Measurements from ENCODE around the gene CEP55. TPM values are rescaled to one million over a fixed set of nuclear protein-coding genes. Genes with fewer than 3 reads are reported as not detected.

Gene CEP55
- total RNA-seq, 1 donor, result 36.9 TPM

DNA sequence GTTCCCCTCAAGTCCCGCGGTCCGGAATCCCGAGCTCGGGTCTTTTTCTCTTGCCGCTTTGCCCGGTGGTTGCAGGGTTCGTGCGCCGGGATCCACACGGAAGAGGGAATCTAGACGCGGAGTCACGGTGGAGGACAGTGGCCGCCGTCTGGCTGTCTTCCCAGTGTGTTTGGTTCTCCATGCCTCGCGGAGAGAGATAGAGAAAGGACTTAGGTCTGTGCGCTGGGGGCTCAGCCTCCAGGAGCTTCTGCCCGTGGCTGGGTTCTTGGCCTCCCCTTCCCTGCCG, 71.6 kb downstream of the CEP55 start:
- no peak for DNase-seq (ENCODE audit: low read depth)
- H3K4me3 ChIP-seq (ENCODE audit: low read depth, low read length), result no peak overlapping the region
- TF ChIP-seq, protein P1, sequence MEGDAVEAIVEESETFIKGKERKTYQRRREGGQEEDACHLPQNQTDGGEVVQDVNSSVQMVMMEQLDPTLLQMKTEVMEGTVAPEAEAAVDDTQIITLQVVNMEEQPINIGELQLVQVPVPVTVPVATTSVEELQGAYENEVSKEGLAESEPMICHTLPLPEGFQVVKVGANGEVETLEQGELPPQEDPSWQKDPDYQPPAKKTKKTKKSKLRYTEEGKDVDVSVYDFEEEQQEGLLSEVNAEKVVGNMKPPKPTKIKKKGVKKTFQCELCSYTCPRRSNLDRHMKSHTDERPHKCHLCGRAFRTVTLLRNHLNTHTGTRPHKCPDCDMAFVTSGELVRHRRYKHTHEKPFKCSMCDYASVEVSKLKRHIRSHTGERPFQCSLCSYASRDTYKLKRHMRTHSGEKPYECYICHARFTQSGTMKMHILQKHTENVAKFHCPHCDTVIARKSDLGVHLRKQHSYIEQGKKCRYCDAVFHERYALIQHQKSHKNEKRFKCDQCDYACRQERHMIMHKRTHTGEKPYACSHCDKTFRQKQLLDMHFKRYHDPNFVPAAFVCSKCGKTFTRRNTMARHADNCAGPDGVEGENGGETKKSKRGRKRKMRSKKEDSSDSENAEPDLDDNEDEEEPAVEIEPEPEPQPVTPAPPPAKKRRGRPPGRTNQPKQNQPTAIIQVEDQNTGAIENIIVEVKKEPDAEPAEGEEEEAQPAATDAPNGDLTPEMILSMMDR (IDR thresholded peaks at IDR 0.05; ENCODE audit: insufficient read depth, low read length), result no peak

DNA sequence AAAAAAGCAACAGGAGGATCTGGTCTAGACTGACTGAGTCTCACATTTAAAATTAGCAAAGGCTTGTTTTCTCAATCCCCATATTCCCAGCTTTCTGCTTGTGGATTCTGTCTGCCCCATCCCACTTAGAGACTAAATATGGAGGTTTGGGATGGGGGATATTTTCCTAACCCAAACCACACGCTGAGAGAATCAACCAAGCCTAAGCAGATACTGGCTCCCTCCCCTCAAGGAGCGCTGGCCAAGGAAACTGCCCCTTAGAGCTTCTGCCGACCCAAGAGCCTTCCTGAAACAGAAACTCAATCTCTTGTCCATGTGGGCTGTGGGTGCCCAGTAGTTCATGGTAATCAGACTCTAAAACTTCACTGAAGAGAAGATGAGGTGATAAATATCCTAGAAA, 74.0 kb downstream of the CEP55 start:
- H3K4me3 ChIP-seq (ENCODE audit: low read depth, low read length), result no peak overlapping the region
- DNase-seq (ENCODE audit: low read depth), result no peak
- TF ChIP-seq, protein P1 (IDR thresholded peaks at IDR 0.05; ENCODE audit: insufficient read depth, low read length), result no peak

DNA sequence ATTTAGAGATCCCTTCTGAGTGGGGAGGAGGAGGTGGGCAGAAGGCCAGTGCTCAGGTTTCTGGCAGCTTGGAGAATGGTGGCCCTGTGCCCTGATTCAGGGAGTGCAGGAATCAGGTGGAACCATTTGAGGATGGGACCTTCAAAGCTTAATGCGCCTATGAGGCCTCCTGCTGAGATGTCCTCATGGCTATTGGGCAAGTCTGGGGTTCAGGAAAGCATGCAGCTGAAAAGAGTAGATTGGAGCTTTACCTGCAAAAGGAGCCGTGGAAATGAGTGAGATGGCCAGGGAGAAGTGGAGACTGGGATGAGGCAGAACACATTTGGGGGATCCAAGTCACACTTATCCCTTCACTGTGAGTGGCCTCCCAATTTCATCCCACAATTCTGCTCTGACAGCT, 76.2 kb downstream of the CEP55 start:
- H3K4me3 ChIP-seq (ENCODE audit: low read depth, low read length), result no peak overlapping the region
- no peak for DNase-seq (ENCODE audit: low read depth)
- TF ChIP-seq, protein P1 (IDR thresholded peaks at IDR 0.05; ENCODE audit: insufficient read depth, low read length), result no peak

DNA sequence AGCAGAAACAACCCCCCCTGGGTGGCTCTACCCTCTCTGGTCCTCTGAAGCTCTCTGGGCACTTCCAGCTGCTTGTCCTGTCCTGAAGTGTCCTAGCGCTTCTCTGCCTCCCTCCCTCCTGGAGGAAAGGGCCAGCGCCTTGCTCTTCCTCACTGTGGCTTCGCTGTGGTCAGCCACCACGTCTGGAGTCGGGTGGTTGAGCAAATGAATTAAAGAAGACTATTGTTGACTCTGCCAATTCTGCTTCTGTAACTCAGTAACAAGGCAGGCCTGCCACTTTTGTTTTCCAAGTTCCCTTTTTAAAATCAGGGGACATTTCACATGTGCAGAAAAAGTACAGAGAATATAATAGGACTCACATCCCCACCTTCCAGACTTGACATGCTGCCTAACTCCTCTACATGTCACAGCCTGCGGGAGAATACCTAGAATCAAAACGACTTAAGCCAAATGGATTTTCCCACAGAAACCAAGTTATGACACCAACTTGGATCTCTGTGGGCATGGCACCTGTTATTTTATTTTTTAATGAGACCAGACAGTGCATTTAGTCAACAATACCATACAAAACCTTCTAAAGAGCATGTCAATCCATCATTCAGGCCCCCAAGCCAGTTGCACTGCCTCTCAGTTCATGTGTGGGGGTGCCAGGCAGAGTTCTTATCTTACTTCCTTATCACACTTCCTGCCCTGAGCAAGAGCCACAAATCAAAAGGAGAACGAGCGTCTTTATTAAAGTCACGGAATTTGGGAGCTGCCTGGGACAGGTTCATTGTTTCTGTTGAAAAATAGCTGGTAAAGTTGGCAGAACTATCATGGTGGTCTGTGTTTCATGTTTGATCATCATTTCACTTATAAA, 76.9 kb downstream of the CEP55 start:
- no peak for DNase-seq (ENCODE audit: low read depth)
- H3K4me3 ChIP-seq (ENCODE audit: low read depth, low read length), result no peak overlapping the region
- TF ChIP-seq, protein P1 (IDR thresholded peaks at IDR 0.05; ENCODE audit: insufficient read depth, low read length), result no peak

DNA sequence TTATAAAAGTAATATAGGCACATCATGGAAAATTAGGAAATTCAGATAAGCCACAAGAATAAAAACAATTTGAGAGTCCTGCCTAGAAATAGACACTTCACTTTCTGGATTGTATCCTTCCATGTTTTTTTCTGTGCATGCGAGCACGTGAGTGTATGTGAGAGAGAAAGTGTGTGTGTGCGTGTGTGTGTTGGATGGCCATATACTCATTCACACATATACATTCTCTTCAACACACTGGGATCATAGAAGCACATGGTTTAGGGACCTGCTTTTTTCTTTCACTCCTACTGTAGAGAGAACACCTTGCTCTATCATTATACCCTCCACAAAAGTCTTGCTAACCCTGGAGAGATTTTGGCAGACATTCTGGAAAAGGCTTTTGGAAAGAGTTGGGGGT, 77.5 kb downstream of the CEP55 start:
- TF ChIP-seq, protein P1 (IDR thresholded peaks at IDR 0.05; ENCODE audit: insufficient read depth, low read length), result no peak
- no peak for DNase-seq (ENCODE audit: low read depth)
- no peak overlapping the region for H3K4me3 ChIP-seq (ENCODE audit: low read depth, low read length)

DNA sequence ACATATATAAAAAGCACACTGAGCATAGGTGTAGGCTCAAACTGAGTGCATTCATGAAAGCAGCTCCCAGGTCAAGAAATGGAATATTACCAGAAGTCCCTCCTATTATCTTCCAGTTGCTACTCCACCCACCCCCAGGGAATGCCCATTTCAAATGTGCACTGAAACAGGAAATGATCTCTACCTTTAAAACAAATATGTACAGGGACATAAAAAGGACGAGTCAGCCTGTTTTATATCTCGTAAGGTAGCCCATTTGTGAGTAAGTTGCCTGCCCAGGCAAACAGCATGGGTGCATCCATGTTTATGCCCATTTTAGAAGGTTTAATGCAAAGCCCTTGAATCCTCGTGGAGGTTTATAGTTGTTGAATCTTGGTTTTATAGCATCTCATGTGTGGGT, 80.5 kb downstream of the CEP55 start:
- H3K4me3 ChIP-seq (ENCODE audit: low read depth, low read length), result no peak overlapping the region
- TF ChIP-seq, protein P1 (IDR thresholded peaks at IDR 0.05; ENCODE audit: insufficient read depth, low read length), result no peak

DNA sequence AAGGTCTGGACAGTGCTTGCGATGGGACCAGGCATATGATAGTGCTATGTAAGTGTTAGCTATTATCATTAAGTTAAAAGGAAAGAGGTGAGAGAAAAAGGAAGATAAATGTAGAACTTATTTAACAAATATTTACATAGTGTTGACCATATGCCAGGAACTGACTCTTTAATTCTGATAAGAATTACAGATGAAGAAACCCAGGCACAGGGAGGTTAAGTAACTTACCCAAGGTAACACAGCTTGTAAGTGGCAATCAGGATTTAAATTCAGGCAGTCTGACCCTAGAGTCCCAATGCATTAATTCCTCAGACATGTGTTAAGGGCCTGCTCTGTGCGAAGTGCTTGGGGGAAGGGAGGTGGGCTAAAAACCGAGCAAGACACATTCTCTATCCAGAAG, 81.2 kb downstream of the CEP55 start:
- H3K4me3 ChIP-seq (ENCODE audit: low read depth, low read length), result no peak overlapping the region
- TF ChIP-seq, protein P1 (IDR thresholded peaks at IDR 0.05; ENCODE audit: insufficient read depth, low read length), result no peak
- no peak for DNase-seq (ENCODE audit: low read depth)

More for the DNA sequence above, 80.5 kb downstream of the CEP55 start:
- no peak for DNase-seq (ENCODE audit: low read depth)
